Measurements from ENCODE around the gene AGTRAP.

The AGTRAP gene, protein sequence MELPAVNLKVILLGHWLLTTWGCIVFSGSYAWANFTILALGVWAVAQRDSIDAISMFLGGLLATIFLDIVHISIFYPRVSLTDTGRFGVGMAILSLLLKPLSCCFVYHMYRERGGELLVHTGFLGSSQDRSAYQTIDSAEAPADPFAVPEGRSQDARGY

DNA sequence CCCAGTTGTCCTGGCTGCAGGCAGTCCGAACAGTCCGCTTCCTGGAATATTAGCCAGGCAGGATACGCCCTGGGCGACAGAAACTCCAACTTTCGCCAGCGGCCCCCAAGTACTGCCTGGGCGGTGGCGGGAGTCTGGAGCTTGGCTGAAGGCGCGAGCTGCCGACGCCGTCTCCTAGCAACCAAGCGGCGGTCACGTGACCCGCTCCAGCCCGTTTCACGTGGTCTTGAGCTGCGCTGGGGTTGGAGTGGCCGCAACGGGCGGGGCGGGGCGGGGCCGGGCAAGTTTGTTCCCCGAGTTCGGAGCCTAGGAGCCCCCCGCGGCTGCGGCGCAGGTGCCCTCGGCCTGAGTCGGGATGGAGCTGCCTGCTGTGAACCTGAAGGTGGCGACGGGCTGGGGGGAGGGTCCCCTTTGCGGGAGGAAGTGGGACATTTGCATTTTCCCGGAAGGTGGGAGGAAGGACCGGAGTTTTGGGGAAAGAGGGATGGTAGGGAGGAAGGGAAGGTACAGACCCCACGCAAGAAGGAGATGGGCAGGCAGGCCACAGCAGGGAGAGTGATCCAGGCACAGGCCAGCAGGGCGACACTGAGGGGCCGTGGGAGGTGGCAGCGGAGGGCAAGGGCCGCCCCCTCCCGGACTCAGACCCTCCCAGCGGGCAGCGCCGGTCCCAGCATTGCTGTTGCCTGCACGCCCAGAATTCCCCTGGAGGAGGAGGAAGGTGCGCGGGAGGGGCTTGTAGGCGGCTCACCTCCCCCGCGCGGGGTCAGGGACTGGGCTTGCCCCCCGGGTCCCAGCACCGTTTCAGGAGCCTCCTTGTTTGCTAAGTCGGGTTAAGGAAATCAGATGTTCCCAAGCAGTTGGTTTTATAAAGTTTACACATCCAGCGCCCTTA is at the start of gene AGTRAP:
Gene AGTRAP, plus strand, starts transcription at position 283 of the 892 bp plus-strand sequence. Its CDS starts 73 bp downstream, at position 356.
- peak; percentile 93 to 100 (median 97) for DNase-seq
- intact Hi-C loops (cut with DNase I), result loop anchor here (5.0 kb wide), 1 partner anchor 66 kb away; no protein-coding TSS in a partner anchor

DNA sequence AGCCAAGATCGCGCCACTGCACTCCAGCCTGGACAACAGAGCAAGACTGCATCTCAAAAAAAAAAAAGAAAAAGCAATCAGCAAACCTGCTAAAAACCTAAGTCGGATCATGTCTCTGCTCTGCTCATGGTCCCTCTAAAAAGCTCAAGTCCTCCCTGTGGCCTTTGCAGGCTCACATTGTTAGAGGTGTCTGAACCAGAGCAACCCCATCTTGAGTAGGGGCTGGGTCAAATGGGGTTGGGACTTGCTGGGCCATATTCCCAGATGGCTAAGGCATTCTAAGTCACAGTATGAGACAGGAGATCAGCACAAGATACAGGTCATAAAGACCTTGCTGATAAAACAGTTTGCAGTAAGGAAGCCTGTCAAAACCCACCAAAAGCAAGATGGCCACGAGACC is 47.4 kb upstream of the AGTRAP start:
- no peak for DNase-seq
- intact Hi-C loops (cut with DNase I), result no loop called here

DNA sequence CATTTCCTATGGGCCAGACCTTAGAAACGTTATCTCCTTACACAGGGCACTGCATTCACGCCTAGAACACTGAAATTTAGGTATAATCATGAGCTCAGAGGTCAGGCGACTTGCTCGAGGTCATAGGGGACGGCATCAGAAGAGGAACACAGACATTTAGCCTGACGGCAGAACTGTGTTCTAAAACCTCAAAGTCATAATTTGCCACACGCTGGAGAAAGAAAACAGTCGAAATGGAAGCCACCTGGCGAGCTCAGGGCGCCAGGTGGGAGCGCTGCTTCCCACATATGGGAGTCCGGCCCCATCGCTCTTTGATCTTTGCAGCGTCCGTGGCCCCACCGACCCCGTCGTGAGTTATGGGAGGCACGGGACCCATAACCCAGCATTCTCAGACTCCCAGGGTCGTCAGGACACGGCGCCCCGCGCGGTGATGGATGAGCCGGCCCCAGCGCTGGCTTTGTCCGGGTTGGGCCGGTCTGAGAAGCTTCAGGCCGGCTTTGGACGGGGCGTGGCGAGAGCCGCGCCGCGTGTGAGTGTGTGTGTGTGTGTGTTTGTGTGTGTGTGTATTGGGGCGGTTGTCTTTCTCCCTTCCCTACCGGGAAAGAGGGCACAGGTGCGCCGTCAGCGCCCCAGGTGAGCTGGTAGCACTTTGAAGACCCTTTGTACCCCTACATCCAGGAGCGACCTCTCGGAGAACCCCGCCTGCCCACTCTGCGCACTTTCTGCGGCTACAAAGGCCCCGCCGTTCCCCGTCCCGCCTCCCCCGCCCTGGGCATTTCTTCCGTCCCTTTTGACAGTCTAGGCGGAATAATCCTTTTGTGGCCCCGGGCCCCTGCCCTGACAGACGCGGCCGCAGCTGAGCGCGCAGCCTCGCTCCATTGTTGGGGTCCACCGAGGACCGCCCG is 45.3 kb upstream of the AGTRAP start:
- no peak for DNase-seq
- intact Hi-C loops (cut with DNase I), result no loop called here

DNA sequence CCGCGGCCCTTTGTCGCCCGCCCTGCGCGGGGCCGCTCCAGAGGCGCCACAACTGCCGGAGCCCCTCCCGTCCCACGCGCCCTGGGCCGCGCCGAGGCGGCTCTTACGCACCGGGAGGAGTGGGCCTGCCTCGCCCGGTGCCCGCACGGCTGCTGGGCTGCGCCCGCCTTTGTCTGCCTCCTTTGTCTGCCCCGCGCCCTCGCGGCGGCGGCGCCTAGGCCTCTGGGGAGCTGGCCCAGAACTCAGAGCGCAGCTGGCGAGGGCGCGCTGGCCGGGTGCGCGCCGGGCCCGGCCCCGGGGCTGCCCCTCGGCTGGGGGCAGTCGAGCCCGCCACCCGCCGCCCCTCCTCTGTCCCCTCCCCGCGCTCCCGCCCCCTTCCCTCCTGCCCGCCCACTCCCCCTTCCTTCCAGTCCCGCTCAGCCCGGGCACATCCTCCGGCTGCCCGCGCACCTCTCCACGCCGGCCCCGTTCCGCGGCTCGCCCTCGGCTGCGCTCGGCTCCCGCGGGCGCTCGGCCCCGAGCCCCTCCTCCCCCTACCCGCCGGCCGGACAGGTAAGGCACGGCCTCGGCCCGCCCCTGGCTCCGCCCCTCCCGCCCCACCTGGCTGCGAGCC is 44.5 kb upstream of the AGTRAP start, which contains the start of gene DRAXIN:
Gene DRAXIN, plus strand, starts transcription at position 409 of the 613 bp plus-strand sequence. CDS start 14,549 bp downstream, outside the sequence.
- intact Hi-C loops (cut with DNase I), result no loop called here
- DNase-seq, result peak in 7 of 42 donors; percentile 22 to 61 (median 39)

DNA sequence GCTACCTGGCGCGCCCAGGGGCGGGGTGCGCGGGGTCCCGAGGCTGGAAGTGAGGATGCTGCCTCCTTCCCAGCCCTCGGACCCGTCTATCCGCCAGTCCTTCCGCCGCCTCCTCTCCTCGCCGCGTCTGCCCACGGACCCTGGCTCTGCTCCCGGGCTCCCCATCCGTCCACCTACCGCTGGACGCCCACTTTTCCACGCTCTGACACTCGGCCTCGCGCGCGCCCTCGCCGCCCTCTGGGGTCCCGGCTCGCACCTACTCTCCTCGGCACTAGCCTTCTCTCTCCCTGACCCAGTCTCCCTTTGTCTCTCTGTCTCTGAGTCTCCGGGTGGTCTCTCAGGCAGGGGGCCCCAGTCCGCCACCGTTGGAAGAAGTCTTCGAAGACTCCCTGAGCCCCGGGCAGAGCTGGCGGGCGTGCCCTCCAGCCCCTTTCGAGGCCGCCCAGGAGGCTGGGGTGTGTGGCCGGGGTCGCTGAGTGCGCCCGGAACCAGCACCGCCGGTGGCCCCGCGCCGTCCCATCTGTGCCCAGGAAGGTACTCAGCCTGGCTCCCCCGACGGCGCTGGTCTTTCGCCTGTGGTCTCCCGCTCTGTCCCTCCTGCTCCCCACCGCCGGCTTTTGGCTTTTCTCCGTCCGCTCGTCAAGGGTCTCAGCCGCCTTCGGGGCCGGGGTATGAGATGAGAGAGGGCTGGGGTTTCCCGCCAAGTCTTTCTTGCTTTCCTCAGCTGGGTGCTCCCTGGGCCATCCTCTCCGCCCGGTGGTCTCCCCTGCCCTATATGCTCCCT is 43.8 kb upstream of the AGTRAP start:
- intact Hi-C loops (cut with DNase I), result no loop called here
- DNase-seq, result no peak

DNA sequence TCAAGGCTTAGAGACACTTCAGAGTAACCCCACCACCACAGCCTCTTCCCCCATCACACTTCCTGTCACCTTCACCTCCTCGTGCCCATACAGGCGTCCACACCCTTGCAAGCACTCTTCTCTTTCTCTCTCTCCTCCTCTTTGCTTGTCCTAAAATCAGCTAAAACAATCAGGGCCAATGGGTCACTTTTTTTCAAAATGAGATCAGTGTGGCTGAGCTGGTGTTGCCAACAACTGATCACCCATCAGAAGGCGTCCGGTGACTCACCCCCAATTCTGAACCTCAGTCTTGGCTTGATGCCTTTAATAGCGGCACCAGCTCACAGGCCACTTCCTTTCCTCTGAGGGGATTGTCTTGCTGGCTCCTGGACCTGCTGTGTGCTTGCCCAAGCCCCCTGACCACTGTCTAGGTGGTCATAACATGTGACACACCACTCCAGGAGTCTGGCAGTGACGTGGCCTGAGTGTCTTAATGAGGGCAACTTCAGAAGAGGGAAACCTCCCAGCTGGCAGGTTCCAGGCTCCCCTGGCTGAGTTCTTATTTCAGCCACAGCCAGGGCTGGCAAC is 42.8 kb upstream of the AGTRAP start:
- intact Hi-C loops (cut with DNase I), result no loop called here
- DNase-seq, result peak in 5 of 42 donors; percentile 35 to 67 (median 52)

DNA sequence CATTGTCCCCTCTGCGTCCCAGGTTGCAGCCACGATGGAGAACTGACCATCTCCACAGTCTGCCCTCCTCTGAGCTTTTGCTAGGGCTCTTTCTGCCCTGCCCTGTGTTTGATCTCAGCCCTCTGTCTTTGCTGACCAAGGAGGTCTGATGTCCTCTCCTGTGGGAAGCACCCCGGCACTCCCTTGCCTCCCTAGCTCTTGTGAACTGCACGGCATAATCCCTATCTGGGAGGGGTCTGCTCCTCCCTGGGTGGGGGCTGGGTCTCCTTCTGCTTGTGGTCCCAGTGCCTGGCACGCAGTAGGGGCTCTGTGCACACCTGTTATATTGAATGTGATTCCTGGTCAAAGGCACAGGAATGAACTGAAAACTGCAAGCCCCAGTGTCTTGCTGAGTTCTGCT is 42.0 kb upstream of the AGTRAP start:
- no peak for DNase-seq
- intact Hi-C loops (cut with DNase I), result no loop called here

DNA sequence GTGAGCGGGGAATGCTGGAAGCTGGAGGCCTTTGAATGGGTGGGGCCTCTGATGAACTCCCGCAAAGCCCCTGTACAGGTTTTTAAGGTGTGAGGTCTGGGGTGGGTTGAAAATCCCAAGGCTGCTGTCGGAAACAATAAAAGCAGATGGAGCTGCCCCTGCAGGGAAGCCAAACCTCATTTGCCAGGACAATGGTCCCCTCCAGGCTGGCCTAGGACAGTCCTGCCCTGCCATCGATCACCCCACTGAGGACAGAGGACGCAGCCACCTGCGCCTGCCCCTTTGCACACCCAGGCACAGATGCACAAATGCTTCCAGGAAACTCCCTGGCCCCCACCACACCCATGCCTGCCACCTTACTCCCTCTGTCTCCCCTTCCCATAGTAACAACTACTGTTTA is 40.1 kb upstream of the AGTRAP start:
- intact Hi-C loops (cut with DNase I), result no loop called here

DNA sequence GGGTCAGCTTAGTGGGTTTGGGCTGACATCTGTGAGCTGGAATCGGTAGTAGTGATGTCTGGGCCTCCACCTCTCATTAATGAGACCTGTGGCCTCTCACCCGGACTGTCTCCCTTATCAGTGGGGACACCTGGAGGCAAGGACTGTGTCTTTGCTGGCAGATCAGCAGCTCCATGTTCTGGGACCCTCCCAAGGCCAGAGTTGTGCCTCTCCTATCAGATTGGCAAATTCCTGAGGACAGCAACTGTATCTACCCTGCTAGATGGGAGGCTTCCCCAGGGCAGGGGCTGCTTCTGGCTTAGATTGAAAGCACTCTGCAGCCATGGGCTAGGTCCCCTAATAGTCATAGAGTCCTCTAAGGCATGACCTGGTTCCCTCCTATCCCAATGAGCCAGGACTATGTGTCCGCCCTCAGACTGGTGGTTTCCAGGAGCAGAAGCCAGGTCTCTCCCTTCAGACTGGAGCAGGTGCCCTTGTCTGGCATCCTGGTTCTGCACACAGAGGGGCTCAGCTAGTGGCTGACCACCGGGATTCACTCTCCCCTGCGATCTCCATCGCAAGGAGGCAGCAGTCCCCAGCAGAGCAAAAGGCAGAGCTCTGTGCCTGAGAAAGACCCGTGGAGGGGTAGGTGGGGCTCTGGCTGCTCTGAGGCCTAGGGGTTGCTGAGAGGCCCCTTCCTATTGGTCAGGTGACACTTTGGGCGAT is 38.6 kb upstream of the AGTRAP start:
- intact Hi-C loops (cut with DNase I), result no loop called here
- no peak for DNase-seq

More for the DNA sequence above, 40.1 kb upstream of the AGTRAP start:
- no peak for DNase-seq

DNA sequence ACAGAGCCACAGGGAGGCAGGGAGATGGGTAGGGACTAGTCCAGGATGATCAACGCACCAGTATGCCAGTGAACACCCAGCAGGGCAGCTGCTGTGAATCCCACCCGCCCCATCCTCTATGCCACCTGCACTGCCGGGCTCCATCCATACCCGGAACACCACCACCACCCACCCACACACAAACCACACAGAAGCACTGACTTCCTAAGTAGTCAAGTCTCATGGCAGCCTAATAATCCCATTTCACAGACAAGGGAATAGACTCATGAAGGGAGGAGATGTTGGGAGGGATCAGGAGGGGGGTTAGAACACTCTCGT is 38.1 kb upstream of the AGTRAP start:
- intact Hi-C loops (cut with DNase I), result no loop called here
- DNase-seq, result no peak

DNA sequence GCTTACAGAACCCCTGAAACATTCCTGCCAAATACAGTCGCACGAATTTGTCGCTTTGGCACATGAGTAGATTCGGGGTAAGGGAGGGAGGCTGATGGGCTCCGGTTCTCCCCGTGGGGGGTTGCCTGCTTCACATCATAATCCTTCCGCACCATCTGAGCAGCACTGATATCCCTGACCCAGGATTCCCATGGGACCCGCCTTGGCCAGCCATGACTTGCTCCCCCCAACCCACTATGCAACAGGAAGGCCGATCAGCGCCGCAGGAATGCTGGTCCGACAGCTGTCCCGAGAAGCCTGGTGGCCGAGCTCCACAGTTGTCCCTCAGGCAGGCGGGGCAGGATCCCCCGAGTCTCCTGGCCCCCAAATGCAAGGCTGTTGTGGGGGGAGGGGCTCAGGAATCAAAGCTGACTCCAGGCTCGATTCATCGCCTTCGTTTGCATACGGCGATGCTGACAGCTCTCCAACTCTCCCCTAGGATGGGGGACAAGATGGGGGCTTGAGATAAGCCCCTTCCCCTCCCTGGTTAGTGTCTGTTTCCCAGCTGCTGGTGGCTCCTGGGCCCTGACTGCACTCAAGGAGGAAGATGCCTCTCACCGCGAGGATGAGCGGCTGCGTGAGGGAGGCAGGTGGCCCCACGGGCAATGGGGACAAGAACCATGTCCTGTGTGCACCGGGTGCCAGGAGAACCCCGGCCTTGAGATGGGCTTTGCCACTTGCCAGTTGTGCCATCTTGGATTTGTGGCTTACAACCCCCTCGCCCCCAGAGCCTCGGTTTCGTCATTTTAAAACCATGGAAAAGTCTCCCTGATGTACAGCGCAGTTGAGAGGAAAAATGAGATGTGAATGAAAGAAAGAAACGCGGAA is 35.1 kb upstream of the AGTRAP start:
- intact Hi-C loops (cut with DNase I), result no loop called here
- peak in 1 of 42 donors; percentile 11 for DNase-seq

DNA sequence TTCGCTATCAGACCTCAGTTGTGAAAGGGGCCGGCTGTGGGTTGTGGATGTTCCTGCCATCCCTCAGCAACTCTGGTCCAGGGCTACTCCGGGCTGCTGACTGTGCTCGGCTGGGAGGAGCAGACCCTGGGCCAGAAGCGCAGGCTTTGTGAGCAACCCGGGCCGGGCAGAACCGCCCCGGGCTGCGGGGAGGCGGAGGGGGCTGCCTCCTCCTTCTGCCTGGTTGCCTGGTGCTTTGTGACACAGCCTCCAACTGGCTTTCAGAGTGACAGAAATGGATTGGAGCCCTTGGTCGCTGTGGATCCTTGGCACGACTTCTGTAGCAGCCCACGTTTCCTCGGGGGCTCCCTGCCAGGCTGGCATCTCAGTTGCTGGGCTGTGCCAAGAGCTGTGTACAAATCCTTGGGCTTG is 34.4 kb upstream of the AGTRAP start:
- DNase-seq, result peak; percentile 49 to 91 (median 76)
- intact Hi-C loops (cut with DNase I), result no loop called here

DNA sequence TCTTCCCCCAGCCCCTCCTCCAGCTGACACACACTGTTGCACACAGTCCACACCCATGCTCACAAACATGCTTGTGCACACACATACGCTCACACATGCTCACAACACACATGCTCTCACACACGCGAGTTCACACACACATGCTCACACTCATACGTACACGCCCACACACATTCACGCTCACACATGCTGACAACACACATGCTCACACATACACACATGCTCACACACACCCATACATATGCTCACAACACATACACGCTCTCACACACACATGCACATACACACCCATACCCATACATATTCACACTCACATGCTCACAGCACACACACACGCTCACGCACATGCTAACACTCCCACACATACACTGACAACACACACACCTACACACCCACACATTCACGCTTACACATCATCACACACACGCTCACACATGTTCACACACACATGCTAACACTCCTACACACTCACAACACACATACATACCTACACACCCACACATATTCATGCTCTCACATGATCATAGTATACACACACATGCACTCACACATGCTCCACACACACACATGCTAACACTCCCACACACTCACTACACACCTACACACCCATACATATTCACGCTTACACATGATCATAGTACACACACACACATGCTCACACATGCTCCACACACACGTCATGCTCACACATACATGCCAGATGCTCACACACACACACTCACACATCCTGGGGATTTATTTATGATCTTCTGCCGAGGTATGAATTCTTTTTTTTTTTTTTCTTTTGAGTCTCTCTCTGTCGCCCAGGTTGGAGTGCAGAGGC is 33.7 kb upstream of the AGTRAP start:
- intact Hi-C loops (cut with DNase I), result no loop called here
- DNase-seq, result no peak

DNA sequence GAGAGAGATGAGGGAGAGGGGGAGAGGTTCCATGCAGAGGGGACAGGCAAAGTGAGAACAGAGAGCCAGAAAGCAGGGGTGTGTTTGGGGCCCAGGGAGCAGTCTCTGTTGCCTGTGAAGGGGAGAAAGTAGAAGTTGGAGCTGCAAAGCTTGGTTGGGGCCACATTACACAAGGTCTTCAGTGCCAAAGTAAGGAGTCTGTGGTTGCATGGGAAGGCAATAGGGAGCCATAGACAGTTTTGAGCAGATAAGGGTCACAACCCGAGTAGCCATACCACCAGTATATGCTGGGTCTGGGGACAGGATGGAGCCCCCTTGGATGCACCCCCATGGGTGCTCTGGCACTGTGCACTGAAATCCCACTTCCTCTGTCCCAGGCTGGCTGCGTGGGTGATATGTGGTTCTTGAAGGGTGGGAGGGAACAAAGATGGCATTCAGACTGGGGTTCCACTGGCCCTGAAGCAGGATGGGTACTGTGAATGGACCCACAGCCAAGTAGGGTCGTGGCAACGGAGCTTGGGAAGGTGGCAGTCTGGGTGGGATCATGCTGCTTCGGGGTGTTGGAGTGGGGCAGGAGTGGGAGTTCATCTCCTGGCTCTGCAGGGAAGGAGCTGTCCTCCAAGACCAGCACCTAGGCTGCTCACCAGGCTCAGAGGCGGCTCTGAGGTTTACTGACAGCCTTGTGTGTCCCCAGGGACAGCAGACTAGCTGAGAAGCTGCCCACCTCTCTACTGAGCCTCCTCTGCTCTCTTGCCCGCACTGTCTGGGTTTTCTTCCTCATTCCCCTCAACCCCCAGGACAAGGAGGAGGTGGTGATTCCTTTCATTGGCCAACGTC is 32.4 kb upstream of the AGTRAP start:
- intact Hi-C loops (cut with DNase I), result no loop called here
- no peak for DNase-seq

DNA sequence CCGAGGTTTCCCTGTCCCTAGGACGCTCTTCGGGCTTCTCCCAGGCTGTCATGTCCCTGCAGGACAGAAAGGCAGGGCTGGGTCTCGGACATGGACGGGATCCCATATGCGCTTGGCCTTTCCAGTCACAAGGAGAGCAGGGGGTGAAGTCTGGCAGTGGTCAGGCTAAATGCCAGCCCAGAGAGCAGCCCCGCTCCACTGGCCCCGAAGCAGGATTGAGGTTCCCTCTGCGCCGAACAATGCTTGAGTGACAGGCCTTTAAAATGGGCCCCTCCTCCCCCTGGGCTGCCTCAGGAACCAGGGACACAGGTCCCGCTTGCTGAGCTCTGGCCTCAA is 31.8 kb upstream of the AGTRAP start:
- intact Hi-C loops (cut with DNase I), result no loop called here
- peak in 1 of 42 donors; percentile 14 for DNase-seq

All from head of caudate nucleus (tissue), 42 donors.